CD14-positive monocyte (primary cell): ENCODE results near the gene TXLNB. TPM values are rescaled to one million over a fixed set of nuclear protein-coding genes. Genes with fewer than 3 reads are reported as not detected.

ENCODE experiments used
- DNase-seq, 3 donors: peaks; one replicate each; pipeline ENCODE4 v3.0.0-alpha.2; 2011 to 2022
- H2AFZ ChIP-seq: 2 replicates; pipeline ENCODE4 v1.6.0; 2012; ENCODE audit warnings: mild to moderate bottlenecking, low read depth, low read length, inconsistent platforms; ENCODE audit not compliant: insufficient read depth, poor library complexity, severe bottlenecking
- H3K27ac ChIP-seq, 2 donors: 1 replicate in 1 of 2; 2 replicates in 1 of 2; pipeline ENCODE4 v1.5.1; 2012 to 2013; ENCODE audit warnings: low read length in 2 of 2, control low read depth in 1 of 2, inconsistent platforms in 1 of 2, low read depth in 1 of 2, mild to moderate bottlenecking in 1 of 2
- H3K27me3 ChIP-seq, 2 donors: one replicate each; pipeline versions ENCODE4 v1.6.0 to v1.6.1; 2011 to 2013; ENCODE audit warnings: low read length in 2 of 2; ENCODE audit not compliant: control insufficient read depth in 2 of 2, insufficient read depth in 2 of 2
- H3K36me3 ChIP-seq, 2 donors: replicated peaks in 1 of 2; 1 replicate in 1 of 2; 2 replicates in 1 of 2; pipeline versions ENCODE4 v1.5.1 to v1.6.1; 2012 to 2013; ENCODE audit warnings: low read length in 2 of 2, control low read depth in 1 of 2, inconsistent platforms in 1 of 2, mild to moderate bottlenecking in 1 of 2; ENCODE audit not compliant: insufficient read depth in 2 of 2, control insufficient read depth in 1 of 2
- H3K4me1 ChIP-seq, 2 donors: 1 replicate in 1 of 2; 2 replicates in 1 of 2; pipeline versions ENCODE4 v1.5.1 to v1.6.1; 2012 to 2013; ENCODE audit warnings: low read length in 2 of 2, control low read depth in 1 of 2, inconsistent platforms in 1 of 2, mild to moderate bottlenecking in 1 of 2, moderate library complexity in 1 of 2; ENCODE audit not compliant: insufficient read depth in 2 of 2, control insufficient read depth in 1 of 2
- H3K4me2 ChIP-seq: replicated peaks from 2 replicates; pipeline ENCODE3; 2012; ENCODE audit warnings: low read length, moderate library complexity, mild to moderate bottlenecking; ENCODE audit not compliant: poor library complexity, severe bottlenecking; ENCODE audit errors: extremely low read depth
- H3K4me3 ChIP-seq, 3 experiments: fragments of 200-600 bp in 1 of 3; sonication (generic) in 1 of 3; replicated peaks in 1 of 3; 1 replicate in 2 of 3; 2 replicates in 1 of 3; pipeline ENCODE4 v1.5.1; 2011 to 2013; ENCODE audit warnings: low read length in 3 of 3, mild to moderate bottlenecking in 3 of 3, control low read depth in 2 of 3, low read depth in 2 of 3, inconsistent platforms in 1 of 3, moderate library complexity in 1 of 3
- H3K79me2 ChIP-seq: 2 replicates; pipeline ENCODE4 v1.6.0; 2012; ENCODE audit warnings: mild to moderate bottlenecking, control low read depth, inconsistent platforms, low read length, moderate library complexity; ENCODE audit not compliant: insufficient read depth
- H3K9ac ChIP-seq: 2 replicates; pipeline ENCODE4 v1.6.0; 2017; ENCODE audit warnings: low read length, mild to moderate bottlenecking; ENCODE audit not compliant: insufficient read depth, poor library complexity, severe bottlenecking
- H3K9me3 ChIP-seq, 2 donors: replicated peaks in 1 of 2; 1 replicate in 1 of 2; 2 replicates in 1 of 2; pipeline versions ENCODE4 v1.5.1 to v1.6.1; 2012 to 2013; ENCODE audit warnings: low read length in 2 of 2, control low read depth in 1 of 2; ENCODE audit not compliant: control insufficient read depth in 1 of 2, insufficient read depth in 1 of 2
- H4K20me1 ChIP-seq: 2 replicates; pipeline ENCODE4 v1.6.0; 2012; ENCODE audit warnings: mild to moderate bottlenecking, low read length, control low read depth, moderate library complexity; ENCODE audit not compliant: insufficient read depth
- H3K27ac Mint-ChIP-seq, 7 donors: one replicate each; pipeline ENCODE4 v1.8.0; 2020; ENCODE audit warnings: mild to moderate bottlenecking in 7 of 7, mixed read lengths in 7 of 7, moderate library complexity in 6 of 7, inconsistent platforms in 2 of 7
- H3K27me3 Mint-ChIP-seq, 3 donors: one replicate each; pipeline ENCODE4 v1.8.0; 2021 to 2022; ENCODE audit warnings: low read depth in 3 of 3, mild to moderate bottlenecking in 3 of 3, mixed read lengths in 3 of 3, moderate library complexity in 3 of 3, inconsistent platforms in 1 of 3
- H3K36me3 Mint-ChIP-seq, 2 donors: one replicate each; pipeline ENCODE4 v1.8.0; 2020; ENCODE audit warnings: mixed read lengths in 2 of 2, inconsistent platforms in 1 of 2, mild to moderate bottlenecking in 1 of 2
- H3K4me1 Mint-ChIP-seq: one replicate; pipeline ENCODE4 v1.8.0; 2020; ENCODE audit warnings: mild to moderate bottlenecking, mixed read lengths
- H3K4me3 Mint-ChIP-seq, 2 donors: one replicate each; pipeline ENCODE4 v1.8.0; 2020; ENCODE audit warnings: mild to moderate bottlenecking in 2 of 2, mixed read lengths in 2 of 2, moderate library complexity in 1 of 2
- H3K9me3 Mint-ChIP-seq, 7 donors: one replicate each; pipeline ENCODE4 v1.8.0; 2020 to 2022; ENCODE audit warnings: mixed read lengths in 7 of 7, mild to moderate bottlenecking in 6 of 7, moderate library complexity in 6 of 7, inconsistent platforms in 2 of 7
- CTCF ChIP-seq: fragments of 200-600 bp; IDR thresholded peaks from one replicate; pipeline ENCODE4 v1.8.0; 2022; ENCODE audit warnings: antibody characterized with exemption, mild to moderate bottlenecking
- WGBS: methylation state at CpG from one replicate; pipeline ENCODE4 v1.1.5; 2013; ENCODE audit warnings: missing lambda C conversion rate; ENCODE audit not compliant: insufficient coverage; 5-methylcytosine and 5-hydroxymethylcytosine counted together
- intact Hi-C, 2 donors: fragments of 100-400 bp; cut with micrococcal nuclease; formaldehyde crosslinking; loops; one replicate each; pipeline versions ENCODE4 v1.15.0 to v1.15.1; 2023
- polyA plus RNA-seq, 3 donors: library from polyadenylated mRNA; depleted of rRNA in 1 of 3; unstranded in 2 of 3; stranded (reverse) in 1 of 3; fragments of 300-500 nt in 2 of 3; fragments of >200 nt in 1 of 3; fragmentation: Illumina TruSeq in 2 of 3; gene quantifications; 1 replicate in 2 of 3; 2 replicates in 1 of 3; pipeline ENCODE4 v1.2.3, GENCODE V29; 2012 to 2021

Gene TXLNB
- polyA plus RNA-seq, 3 donors, result 0.04 to 0.25 (median 0.14) TPM

DNA sequence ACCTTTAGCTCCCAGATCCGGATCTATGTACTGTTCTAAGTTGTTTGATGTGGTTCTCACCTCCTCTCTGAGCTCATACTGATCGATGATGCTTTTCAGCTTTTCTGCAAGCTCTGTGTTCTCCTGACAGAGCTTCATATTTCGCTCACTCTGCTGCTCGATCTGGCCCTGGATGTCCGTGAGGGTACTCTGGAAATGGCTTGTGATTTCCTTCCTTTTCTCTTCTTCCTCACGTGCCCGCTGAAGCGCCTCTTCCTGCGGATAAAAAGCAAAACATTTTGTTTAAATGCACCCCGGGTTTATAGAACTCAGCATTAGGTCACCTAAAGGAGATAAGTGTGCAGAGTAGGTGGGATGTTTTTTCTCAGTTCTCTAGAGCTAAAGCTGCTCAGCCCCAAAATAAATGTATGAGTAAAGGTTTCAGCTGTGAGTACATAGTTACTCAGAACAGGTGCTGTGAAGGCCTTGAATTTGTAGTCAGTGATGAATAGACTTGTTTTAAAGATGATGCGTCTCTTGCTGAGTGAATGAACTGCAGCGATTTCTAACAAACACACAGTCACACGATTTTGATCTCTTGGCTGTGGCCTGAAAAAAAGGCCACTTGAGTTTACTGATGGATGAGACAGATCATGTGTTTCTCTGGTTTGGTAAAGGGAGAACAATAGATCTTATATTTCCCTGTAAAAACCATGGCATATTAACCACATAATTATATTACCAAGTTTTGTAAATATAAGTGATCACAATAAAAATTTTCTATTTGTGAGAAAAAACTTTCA lies 29.1 kb downstream of the TXLNB start:
- Histone ChIP-seq H3K4me3 (no peak overlapping the region), H3K9me3 (no peaks in the 10 kb centered on the region), H3K27ac (no peak overlapping the region), H3K79me2 (no peaks in the 10 kb centered on the region), H4K20me1 (no peaks in the 10 kb centered on the region), H3K4me1 (no peaks in the 10 kb centered on the region), H3K36me3 (no peaks in the 10 kb centered on the region), H3K27me3 (no peaks in the 10 kb centered on the region), H3K9ac (no peak overlapping the region), H3K4me2 (no peak overlapping the region), H2AFZ (no peak overlapping the region)
- no peak for TF ChIP-seq CTCF
- DNase-seq, result no peak
- WGBS, result 72% methylated on average over 4 of the region's 13 CpGs
- no peaks in the 10 kb centered on the region for H3K9me3 Mint-ChIP-seq
- no peaks in the 10 kb centered on the region for H3K36me3 Mint-ChIP-seq
- H3K4me3 Mint-ChIP-seq, result no peak overlapping the region
- peaks cover 0 to 1% (median 1%) of the 10 kb centered on the region in 3 donors for H3K27me3 Mint-ChIP-seq
- H3K4me1 Mint-ChIP-seq, result no peaks in the 10 kb centered on the region
- H3K27ac Mint-ChIP-seq, result no peak overlapping the region
- intact Hi-C loops, result no loop called here

GRCh38 chr6:139257821-139258398 lies 33.9 kb downstream of the TXLNB start:
- no peak overlapping the region for H3K27ac Mint-ChIP-seq
- Histone ChIP-seq H3K27ac (no peak overlapping the region), H3K4me3 (no peak overlapping the region), H3K27me3 (no peaks in the 10 kb centered on the region), H3K9me3 (no peaks in the 10 kb centered on the region), H3K4me2 (no peak overlapping the region), H2AFZ (peak overlapping the region; percentile 24), H4K20me1 (no peaks in the 10 kb centered on the region), H3K36me3 (no peaks in the 10 kb centered on the region), H3K9ac (no peak overlapping the region), H3K4me1 (no peaks in the 10 kb centered on the region), H3K79me2 (no peaks in the 10 kb centered on the region)
- peaks cover 0 to 1% (median 1%) of the 10 kb centered on the region in 3 donors for H3K27me3 Mint-ChIP-seq
- H3K36me3 Mint-ChIP-seq, result no peaks in the 10 kb centered on the region
- H3K4me1 Mint-ChIP-seq, result no peaks in the 10 kb centered on the region
- no peak overlapping the region for H3K4me3 Mint-ChIP-seq
- H3K9me3 Mint-ChIP-seq, result peaks cover 0 to 1% (median 0%) of the 10 kb centered on the region in 7 donors
- TF ChIP-seq CTCF, result no peak
- intact Hi-C loops, result no loop called here
- WGBS, result 98% methylated on average over 3 of the region's 5 CpGs
- DNase-seq, result no peak
